ENCODE results near the gene UBE4B. TPM values are rescaled to one million over a fixed set of nuclear protein-coding genes. Genes with fewer than 3 reads are reported as not detected.

UBE4B gene
- total and polyA plus RNA-seq, 10 of the 15 experiments (the other 5 are each of a cell fraction or from before 2014, with no cell fraction given), result 2.9 to 32.6 (median 20.7) TPM

DNA sequence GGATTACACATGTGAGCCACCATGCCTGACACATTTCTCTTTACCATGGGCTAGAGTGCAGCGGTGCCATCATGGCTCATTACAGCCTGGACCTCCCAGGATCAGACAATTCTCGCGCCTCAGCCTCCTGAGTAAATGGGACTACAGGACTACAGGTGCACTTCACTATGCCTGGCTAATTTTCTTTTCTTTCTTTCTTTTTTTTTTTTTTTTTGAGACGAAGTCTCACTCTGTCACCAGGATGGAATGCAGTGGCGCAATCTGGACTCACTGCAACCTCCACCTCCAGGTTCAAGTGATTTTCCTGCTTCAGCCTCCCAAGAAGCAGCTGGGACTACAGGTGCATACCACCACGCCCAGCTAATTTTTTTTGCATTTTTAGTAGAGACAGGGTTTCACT, 162.8 kb downstream of the UBE4B start:
- BruUV-seq (replicated peaks), result no TSS peak
- H3K4me2 ChIP-seq (ENCODE audit: control insufficient read depth, insufficient read depth), result no peak overlapping the region
- 72% methylated on average over 6 of the region's 6 CpGs for WGBS (ENCODE audit: insufficient coverage, insufficient replicate concordance, low lambda C conversion rate, missing lambda C conversion rate)

More for the DNA sequence above, 162.8 kb downstream of the UBE4B start:
- Histone ChIP-seq H3K27ac (ENCODE audit: control insufficient read depth, insufficient read depth) (no peak overlapping the region), H3K36me3 (ENCODE audit: control insufficient read depth in 2 of 2, insufficient read depth in 2 of 2, low read length in 1 of 2) (no peaks in the 10 kb centered on the region), H3K9me3 (replicated peaks; ENCODE audit: control insufficient read depth, insufficient read depth, low read length) (no peaks in the 10 kb centered on the region), H2AFZ (ENCODE audit: control insufficient read depth, low read depth, low read length) (no peak overlapping the region), H3K79me2 (ENCODE audit: control insufficient read depth, insufficient read depth, low read length) (no peaks in the 10 kb centered on the region), H3K4me1 (ENCODE audit: control insufficient read depth, insufficient read depth, low read length) (no peaks in the 10 kb centered on the region), H3K9ac (ENCODE audit: control insufficient read depth, insufficient read depth, low read length) (no peak overlapping the region), H3K27me3 (replicated peaks in 1 of 2; ENCODE audit: control insufficient read depth in 2 of 2, insufficient read depth in 2 of 2, low read length in 1 of 2) (no peaks in the 10 kb centered on the region; a peak in 1 of 4 replicates), H4K20me1 (ENCODE audit: control insufficient read depth, insufficient read depth) (no peaks in the 10 kb centered on the region), H3K4me3 (no peak overlapping the region)
- POLR2A ChIA-PET, result no interaction called here
- no peak for TF ChIP-seq MTA3 (IDR thresholded peaks at IDR 0.05; ENCODE audit: borderline replicate concordance, low read length)
- TF ChIP-seq, protein P1, sequence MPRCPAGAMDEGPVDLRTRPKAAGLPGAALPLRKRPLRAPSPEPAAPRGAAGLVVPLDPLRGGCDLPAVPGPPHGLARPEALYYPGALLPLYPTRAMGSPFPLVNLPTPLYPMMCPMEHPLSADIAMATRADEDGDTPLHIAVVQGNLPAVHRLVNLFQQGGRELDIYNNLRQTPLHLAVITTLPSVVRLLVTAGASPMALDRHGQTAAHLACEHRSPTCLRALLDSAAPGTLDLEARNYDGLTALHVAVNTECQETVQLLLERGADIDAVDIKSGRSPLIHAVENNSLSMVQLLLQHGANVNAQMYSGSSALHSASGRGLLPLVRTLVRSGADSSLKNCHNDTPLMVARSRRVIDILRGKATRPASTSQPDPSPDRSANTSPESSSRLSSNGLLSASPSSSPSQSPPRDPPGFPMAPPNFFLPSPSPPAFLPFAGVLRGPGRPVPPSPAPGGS (IDR thresholded peaks at IDR 0.05; ENCODE audit: borderline replicate concordance, insufficient read depth, low read depth, low read length, poor library complexity, severe bottlenecking), result peak; percentile 24
- TF ChIP-seq, protein P2, sequence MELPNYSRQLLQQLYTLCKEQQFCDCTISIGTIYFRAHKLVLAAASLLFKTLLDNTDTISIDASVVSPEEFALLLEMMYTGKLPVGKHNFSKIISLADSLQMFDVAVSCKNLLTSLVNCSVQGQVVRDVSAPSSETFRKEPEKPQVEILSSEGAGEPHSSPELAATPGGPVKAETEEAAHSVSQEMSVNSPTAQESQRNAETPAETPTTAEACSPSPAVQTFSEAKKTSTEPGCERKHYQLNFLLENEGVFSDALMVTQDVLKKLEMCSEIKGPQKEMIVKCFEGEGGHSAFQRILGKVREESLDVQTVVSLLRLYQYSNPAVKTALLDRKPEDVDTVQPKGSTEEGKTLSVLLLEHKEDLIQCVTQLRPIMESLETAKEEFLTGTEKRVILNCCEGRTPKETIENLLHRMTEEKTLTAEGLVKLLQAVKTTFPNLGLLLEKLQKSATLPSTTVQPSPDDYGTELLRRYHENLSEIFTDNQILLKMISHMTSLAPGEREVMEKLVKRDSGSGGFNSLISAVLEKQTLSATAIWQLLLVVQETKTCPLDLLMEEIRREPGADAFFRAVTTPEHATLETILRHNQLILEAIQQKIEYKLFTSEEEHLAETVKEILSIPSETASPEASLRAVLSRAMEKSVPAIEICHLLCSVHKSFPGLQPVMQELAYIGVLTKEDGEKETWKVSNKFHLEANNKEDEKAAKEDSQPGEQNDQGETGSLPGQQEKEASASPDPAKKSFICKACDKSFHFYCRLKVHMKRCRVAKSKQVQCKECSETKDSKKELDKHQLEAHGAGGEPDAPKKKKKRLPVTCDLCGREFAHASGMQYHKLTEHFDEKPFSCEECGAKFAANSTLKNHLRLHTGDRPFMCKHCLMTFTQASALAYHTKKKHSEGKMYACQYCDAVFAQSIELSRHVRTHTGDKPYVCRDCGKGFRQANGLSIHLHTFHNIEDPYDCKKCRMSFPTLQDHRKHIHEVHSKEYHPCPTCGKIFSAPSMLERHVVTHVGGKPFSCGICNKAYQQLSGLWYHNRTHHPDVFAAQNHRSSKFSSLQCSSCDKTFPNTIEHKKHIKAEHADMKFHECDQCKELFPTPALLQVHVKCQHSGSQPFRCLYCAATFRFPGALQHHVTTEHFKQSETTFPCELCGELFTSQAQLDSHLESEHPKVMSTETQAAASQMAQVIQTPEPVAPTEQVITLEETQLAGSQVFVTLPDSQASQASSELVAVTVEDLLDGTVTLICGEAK (IDR thresholded peaks at IDR 0.05; ENCODE audit: borderline replicate concordance), result no peak
- in situ Hi-C loops (cut with MboI) (no loop called here), intact Hi-C loops (cut with micrococcal nuclease; ENCODE audit: unreplicated experiment) (no loop called here)
- no peak for DNase-seq (ENCODE audit: low read depth, low spot score)
- ATAC-seq, result no peak
- CTCF ChIA-PET, result no interaction called here
- no peak for FAIRE-seq
- RAD21 ChIA-PET (ENCODE audit: unreplicated experiment), result interaction anchor here (0.7 kb wide), 1 partner anchor 11 kb away, joined by 3 read pairs; no protein-coding TSS in a partner anchor
- SMC1A ChIA-PET (ENCODE audit: uncharacterized antibody, unreplicated experiment), result no interaction called here
